HG02981 (cell line): Measurements from ENCODE around the gene NANOS1.

Experiments used
- ATAC-seq: cut with Tn5 transposase; IDR thresholded peaks from one replicate; pipeline ENCODE4 v1.9.1; 2021; ENCODE audit warnings: mild to moderate bottlenecking, moderate library complexity; ENCODE audit not compliant: unreplicated experiment

Gene NANOS1

DNA sequence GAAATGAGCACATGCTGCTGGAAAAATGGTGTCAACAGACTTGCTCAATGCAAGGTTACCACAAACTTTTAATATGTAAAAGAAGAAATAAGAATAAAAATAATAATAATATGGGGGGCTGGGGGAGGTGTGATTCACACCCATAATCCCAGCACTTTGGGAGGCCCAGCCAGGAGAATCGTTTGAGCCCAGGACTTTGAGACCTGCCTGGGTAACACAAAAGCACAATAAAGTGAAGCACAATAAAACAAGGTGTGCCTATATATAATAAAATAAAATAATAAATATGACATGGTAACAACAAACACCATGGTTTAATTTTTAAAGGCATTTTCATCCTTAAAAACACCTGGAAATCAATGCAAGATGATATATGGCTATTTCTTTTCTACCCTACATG is 26.0 kb downstream of the NANOS1 start:
- ATAC-seq, result no peak

DNA sequence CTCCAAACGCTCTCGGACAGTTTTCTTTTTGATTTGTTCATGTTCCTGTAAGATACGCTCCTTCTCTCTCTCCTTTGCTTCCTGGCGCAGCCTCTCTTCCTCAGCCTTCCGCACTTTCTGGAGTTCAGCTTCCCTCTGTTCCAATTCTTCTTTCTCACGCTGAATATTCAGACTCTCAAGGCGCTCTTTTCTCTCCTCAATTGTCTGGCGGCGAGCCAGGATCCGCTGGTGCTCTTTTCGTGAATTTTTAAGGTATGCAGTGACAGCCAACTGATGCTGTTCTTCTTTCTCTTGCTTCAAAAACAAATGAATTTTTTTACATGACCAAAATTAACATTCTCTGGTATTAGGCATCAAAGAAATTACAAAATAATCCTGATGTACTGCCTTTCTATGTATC is 28.5 kb downstream of the NANOS1 start:
- no peak for ATAC-seq

DNA sequence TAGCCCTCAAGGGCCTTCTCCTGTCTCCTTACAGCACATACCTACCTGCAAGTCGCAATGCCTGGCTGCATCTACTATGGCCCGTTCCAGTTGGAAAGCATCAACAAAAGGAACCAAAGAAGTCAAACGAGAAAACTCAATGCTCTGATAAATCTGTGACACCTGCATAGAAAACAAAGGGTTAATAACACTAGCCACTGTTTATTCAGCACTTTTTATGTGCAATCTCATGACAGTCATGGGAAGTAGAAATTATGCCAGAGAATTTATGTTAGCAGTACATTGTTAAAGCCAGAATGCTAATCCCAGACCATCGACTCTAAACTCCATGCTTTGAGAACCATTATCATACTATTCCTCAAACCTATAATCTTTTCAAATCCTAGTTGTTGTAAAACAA is 30.0 kb downstream of the NANOS1 start:
- no peak for ATAC-seq

DNA sequence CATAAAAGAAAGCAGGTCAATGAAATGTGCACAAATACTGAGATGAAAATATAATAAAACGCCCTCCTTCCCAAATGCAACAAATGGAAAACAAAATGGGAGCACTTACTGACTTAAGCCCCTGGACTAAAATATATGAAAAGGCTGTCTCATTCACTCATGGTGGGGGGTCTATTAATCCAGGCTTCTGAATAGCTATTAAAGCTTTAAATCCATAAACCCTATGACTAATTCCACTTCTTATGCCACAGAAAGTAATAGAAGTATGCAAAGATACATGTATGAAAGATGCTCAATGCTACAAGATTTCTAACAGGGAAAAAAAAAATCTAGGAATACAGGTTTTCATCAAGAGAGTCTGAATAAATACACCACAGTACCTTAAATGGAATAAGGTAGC is 30.6 kb downstream of the NANOS1 start:
- no peak for ATAC-seq

DNA sequence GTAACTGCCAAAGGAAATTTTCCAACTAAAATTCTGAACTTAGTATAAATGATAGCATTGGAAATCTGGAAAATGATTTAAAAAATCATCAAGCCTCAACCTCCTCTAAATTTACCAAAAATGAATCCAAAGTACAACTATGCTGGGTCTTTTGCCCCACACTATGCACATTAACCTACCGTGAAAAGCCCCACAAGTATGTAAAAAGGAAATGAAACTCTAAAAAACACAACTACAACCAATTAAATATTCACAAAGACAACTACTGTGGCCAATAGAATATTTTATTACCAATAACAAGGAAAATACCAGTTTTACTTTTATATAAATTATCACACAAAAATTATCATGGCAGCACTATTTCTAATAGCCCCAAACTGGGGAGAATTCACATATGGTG is 31.8 kb downstream of the NANOS1 start:
- peak; percentile 48 for ATAC-seq

DNA sequence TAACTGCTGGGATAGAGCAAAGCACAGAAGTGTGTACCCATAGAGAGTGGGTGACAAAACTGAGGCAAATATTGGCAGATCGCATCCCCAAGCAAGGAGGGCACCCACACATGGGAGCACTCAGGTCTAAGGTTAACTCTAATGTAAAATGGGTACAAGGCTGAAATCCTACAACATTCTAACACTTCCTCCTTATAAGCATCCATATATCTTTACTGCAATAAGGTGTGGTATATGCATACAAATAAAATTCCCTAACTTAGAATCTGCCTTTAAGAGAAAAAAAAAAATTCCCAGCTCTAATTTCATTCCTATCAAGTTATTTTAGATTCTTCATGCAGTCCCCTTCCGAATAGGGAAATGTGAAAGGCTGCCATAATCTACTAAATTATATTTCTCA is 32.4 kb downstream of the NANOS1 start:
- no peak for ATAC-seq

DNA sequence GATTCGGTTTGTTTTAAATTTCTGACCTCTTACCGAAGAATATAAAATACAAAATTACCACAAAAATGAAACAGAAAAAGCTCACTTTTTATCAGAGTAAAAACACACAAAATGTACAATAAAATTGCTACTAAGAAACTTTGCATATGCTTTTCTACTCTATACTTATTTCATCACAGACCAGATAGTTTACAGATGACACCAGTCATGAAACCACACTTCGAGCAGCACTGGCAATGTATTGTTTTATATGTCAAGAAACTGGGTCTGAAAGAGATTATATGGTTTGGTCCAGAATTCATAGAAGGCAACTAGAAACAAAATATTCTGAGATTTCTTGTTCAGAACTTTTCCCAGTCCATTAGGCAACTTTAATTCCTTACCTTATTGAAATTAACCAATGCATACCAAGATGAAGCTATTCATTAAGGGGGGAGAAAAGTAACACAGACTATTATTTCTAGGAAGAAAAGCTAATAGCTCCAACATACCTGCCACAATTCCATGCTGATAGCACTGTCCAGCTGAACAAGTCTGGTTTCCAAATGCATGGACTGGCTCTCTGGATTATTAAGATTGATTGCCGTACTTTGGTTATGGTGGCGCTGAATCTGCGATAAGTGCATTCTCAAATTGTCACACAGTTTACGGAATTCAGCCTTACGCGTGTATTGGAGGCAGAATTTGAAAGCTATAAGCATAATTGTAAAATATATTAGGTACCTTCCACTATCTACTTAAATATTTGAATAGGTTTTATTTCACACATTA is 41.1 kb downstream of the NANOS1 start:
- ATAC-seq, result no peak

DNA sequence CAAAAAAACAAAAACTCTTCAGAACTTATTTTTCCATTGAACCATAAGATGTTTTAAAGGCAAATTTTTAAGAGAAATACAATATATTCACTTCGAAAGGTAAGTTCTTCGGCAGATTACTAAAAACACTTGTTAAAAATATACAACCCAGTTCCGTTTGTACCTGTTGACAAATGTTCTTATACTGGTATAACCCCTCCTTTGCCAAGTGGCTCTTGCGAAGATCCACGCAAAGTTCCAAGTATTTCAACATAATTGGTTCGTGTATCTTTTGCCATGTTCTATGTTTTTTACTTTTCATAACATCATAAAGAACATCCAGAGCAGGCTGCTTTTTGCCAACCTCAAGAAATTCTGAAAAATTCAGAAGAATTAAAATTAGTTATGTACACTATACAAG is 44.1 kb downstream of the NANOS1 start:
- ATAC-seq, result no peak

DNA sequence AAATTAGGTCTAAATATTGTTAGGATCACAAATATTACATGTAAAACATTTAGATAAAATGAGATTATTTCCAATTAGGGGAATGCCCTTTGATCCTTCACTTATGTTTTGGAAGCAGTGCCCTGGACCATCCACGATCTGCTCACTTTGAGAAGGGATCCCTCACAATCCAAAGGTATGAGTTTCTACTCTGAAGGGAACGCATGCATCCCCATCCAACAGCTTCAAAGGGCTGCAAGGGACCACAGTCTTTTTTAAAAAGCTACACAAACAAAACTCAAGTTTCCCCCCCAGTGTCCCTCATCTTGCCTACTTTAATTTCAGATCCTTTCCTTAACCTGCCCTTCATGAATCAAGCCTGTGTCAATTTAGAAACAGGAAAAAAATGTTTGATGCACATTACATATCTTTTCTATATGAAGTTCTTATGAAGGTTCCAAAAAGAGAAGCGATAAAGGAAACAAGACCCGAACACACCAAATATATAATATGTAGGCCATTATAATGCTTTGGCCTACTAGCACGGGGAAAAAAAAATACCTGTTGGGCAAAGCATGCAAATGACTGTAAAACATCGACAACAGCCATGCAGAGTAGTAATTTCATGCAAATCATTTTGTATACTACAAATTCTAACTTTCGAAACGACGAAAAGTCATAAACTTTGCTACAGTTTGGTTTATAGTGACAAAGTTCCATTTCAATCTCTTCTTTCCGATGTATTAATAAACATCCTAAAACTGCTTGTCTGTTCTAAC is 49.1 kb downstream of the NANOS1 start:
- ATAC-seq, result no peak

DNA sequence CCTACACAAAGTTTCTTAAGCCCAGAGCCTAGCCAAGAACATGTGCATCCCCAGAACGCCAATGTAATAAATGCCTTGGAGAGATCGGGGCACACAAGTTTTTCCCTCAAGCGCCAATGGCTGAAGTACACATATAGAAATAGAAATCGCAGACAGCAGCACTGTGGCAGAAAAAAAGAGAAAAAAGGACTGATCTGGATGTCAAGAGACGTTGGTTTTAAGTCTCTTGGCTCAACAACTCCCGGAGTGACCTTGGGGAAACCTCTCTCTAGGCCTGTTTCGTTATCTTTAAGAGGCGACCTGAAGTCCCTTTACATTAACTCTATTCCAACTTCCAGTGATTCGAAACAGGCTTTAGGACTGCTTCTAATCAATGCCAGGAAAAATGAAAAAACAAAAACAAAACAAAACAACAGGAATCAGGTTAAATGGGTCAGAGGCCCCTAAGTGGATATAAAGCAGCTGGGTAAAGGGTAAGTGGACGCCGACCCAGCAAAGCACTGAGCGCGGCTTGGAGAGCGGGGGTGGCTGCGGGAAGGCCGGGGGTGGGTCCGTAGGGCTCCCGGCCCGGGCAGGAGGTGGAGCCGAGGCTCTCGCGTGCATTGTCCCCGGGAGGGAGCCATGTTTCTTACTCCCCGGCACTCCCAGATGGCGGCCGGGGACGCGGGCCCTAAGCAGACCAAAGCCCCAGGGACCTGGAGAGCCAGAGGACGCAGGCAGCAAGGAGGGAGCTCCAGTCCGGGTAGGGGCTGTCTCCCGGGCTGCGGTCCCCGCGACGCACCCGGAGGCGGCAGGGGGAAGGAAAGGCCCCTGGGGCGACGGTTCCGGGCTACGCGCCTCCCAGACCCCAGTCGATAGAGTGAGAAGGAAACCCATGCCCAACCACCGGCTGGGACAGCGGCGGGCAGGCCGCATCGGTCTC is 50.3 kb downstream of the NANOS1 start:
- ATAC-seq, result peak; percentile 59

DNA sequence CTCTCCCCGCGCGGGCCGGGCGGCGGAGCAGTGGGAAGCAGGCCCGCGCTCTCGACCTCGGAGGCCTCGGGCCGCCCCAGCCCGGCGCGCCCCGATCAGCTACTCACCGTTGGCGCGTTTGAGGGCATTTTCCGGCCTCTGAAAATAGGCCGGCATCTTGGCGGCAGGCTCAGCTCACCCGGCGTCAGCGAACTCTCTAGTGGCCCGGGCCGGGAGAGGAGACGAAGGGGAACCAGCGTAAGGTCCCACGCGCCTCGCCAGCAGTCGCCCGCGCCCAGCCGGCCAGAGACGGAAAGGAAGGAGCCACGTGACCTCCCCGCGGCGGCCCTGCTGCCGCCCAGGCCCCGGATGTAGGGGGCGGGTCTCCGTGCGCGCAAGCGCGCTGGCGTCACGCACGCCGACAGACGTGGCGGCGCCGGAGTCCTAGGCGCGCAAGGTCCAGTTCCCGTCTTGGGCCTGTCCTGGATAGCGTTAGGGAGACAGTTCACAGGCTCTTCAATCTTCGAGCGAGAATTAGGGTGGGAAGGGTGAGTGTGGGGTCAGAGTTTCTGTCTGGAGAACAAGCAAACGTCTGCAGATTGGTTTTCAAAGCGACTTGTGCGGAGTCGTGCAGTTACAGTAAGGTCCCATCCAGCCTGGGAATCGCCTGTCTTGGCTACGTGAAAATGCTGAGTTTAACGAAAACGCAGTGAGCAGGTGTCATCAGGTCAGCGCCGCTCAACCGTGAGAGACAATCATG is 51.2 kb downstream of the NANOS1 start, which contains the start of gene EIF3A:
Gene EIF3A (minus strand): TSS at position 297 of the 739 bp plus-strand sequence. CDS start 141 bp downstream, at position 156.
- peak; percentile 85 for ATAC-seq
